GM23338 (cell line): Measurements from ENCODE around the gene RSBN1L. TPM values are rescaled to one million over a fixed set of nuclear protein-coding genes. Genes with fewer than 3 reads are reported as not detected.

Experiments
- ATAC-seq: fragments of 200-7000 bp; cut with Tn5 transposase; 3 replicates; pipeline ENCODE4 v1.9.1; 2020
- DNase-seq: peaks from one replicate; pipeline ENCODE4 v3.0.0-alpha.2; 2015; ENCODE audit warnings: low spot score
- H2AFZ ChIP-seq: fragments of 200-600 bp; sonication (generic); 2 replicates; pipeline ENCODE4 v1.8.0; 2016; ENCODE audit warnings: antibody characterized with exemption, mild to moderate bottlenecking, moderate library complexity
- H3F3A ChIP-seq: fragments of 200-600 bp; sonication (generic); replicated peaks from 2 replicates; pipeline ENCODE4 v1.8.0; 2017; ENCODE audit warnings: antibody characterized with exemption, mixed run types, low read depth
- H3K27ac ChIP-seq: fragments of 200-600 bp; sonication (generic); 2 replicates; pipeline ENCODE4 v1.6.1; 2016; ENCODE audit warnings: low read depth
- H3K27me3 ChIP-seq: fragments of 200-600 bp; sonication (generic); 2 replicates; pipeline ENCODE4 v1.8.0; 2016; ENCODE audit warnings: mild to moderate bottlenecking, mixed run types, moderate library complexity; ENCODE audit not compliant: insufficient read depth
- H3K36me3 ChIP-seq: fragments of 200-600 bp; sonication (generic); 2 replicates; pipeline ENCODE4 v1.8.0; 2016; ENCODE audit warnings: mild to moderate bottlenecking; ENCODE audit not compliant: insufficient read depth
- H3K4me1 ChIP-seq: fragments of 200-600 bp; sonication (generic); 2 replicates; pipeline ENCODE4 v1.8.0; 2016; ENCODE audit warnings: mild to moderate bottlenecking, moderate library complexity; ENCODE audit not compliant: insufficient read depth
- H3K4me2 ChIP-seq: fragments of 200-600 bp; sonication (generic); 2 replicates; pipeline ENCODE4 v1.7.1; 2017; ENCODE audit warnings: mixed run types
- H3K4me3 ChIP-seq: fragments of 200-600 bp; sonication (generic); 2 replicates; pipeline ENCODE4 v1.6.1; 2016; ENCODE audit warnings: mixed run types
- H3K79me2 ChIP-seq: fragments of 200-600 bp; sonication (generic); replicated peaks from 2 replicates; pipeline ENCODE4 v1.8.0; 2017; ENCODE audit warnings: mild to moderate bottlenecking; ENCODE audit not compliant: insufficient read depth
- H3K9me2 ChIP-seq: fragments of 200-600 bp; sonication (generic); 2 replicates; pipeline ENCODE4 v1.8.0; 2017; ENCODE audit not compliant: insufficient read depth
- H4K20me1 ChIP-seq: fragments of 200-600 bp; sonication (generic); replicated peaks from 2 replicates; pipeline ENCODE4 v1.8.0; 2017; ENCODE audit warnings: mild to moderate bottlenecking; ENCODE audit not compliant: insufficient read depth
- H3K27ac Mint-ChIP-seq: 2 replicates; pipeline ENCODE4 v1.8.0; 2020; ENCODE audit warnings: inconsistent platforms, mild to moderate bottlenecking, moderate library complexity, mixed read lengths
- H3K27me3 Mint-ChIP-seq: 3 replicates; pipeline ENCODE4 v1.8.0; 2022; ENCODE audit warnings: low read depth, mild to moderate bottlenecking, moderate library complexity, mixed read lengths, inconsistent platforms; ENCODE audit not compliant: insufficient read depth, poor library complexity
- H3K36me3 Mint-ChIP-seq: 3 replicates; pipeline ENCODE4 v1.8.0; 2021; ENCODE audit warnings: low read depth, mild to moderate bottlenecking, inconsistent platforms, moderate library complexity, mixed read lengths
- H3K4me1 Mint-ChIP-seq: 3 replicates; pipeline ENCODE4 v1.8.0; 2020; ENCODE audit warnings: mild to moderate bottlenecking, inconsistent platforms, mixed read lengths
- H3K4me3 Mint-ChIP-seq: 3 replicates; pipeline ENCODE4 v1.8.0; 2021; ENCODE audit warnings: moderate library complexity, mild to moderate bottlenecking, inconsistent platforms, mixed read lengths
- H3K9me3 Mint-ChIP-seq: 3 replicates; pipeline ENCODE4 v1.8.0; 2020; ENCODE audit warnings: moderate library complexity, mild to moderate bottlenecking, inconsistent platforms, mixed read lengths
- CREB1 ChIP-seq: fragments of 250-450 bp; sonication (Bioruptor Pico); IDR thresholded peaks from 2 replicates; pipeline ENCODE4 v1.5.0; 2020; ENCODE audit warnings: low read depth, mild to moderate bottlenecking, moderate library complexity
- CTCF ChIP-seq, 2 experiments: fragments of 200-600 bp in 1 of 2; sonication (generic) in 1 of 2; conservative IDR thresholded peaks; 2 replicates each; pipeline versions ENCODE4 v1.5.1 to v1.6.1; 2016 to 2017; ENCODE audit warnings: antibody characterized with exemption in 2 of 2, low read depth in 2 of 2, mild to moderate bottlenecking in 2 of 2, moderate library complexity in 1 of 2
- ETS1 ChIP-seq: IDR thresholded peaks from 2 replicates; pipeline ENCODE4 v1.6.1; 2016; ENCODE audit warnings: antibody characterized with exemption
- EZH2 ChIP-seq: fragments of 200-600 bp; sonication (generic); IDR thresholded peaks from one replicate; pipeline ENCODE4 v1.8.0; 2017; ENCODE audit warnings: antibody characterized with exemption, mild to moderate bottlenecking, low read depth; ENCODE audit not compliant: unreplicated experiment
- EZH2phosphoT487 ChIP-seq: fragments of 200-600 bp; sonication (generic); IDR thresholded peaks from one replicate; pipeline ENCODE4 v1.8.1; 2018; ENCODE audit warnings: antibody characterized with exemption; ENCODE audit not compliant: unreplicated experiment
- JUNB ChIP-seq: IDR thresholded peaks from one replicate; pipeline ENCODE4 v1.6.1; 2016; ENCODE audit warnings: antibody characterized with exemption; ENCODE audit not compliant: unreplicated experiment
- NANOG ChIP-seq: IDR thresholded peaks from 2 replicates; pipeline ENCODE4 v1.6.1; 2016; ENCODE audit warnings: antibody characterized with exemption, borderline replicate concordance
- POLR2AphosphoS5 ChIP-seq: IDR thresholded peaks from 2 replicates; pipeline ENCODE4 v1.6.1; 2016; ENCODE audit warnings: antibody characterized with exemption, low read depth
- REST ChIP-seq: IDR thresholded peaks from one replicate; pipeline ENCODE4 v1.6.1; 2018; ENCODE audit warnings: antibody characterized with exemption; ENCODE audit not compliant: unreplicated experiment
- STAT1 ChIP-seq: IDR thresholded peaks from one replicate; pipeline ENCODE4 v1.6.1; 2016; ENCODE audit warnings: antibody characterized with exemption; ENCODE audit not compliant: unreplicated experiment
- ZNF114 ChIP-seq: fragments of 250-450 bp; sonication (Bioruptor Pico); IDR thresholded peaks from 2 replicates; pipeline ENCODE4 v1.5.0; 2020; ENCODE audit warnings: mild to moderate bottlenecking, moderate library complexity
- ZNF331 ChIP-seq: fragments of 250-450 bp; sonication (Bioruptor Pico); IDR thresholded peaks from 2 replicates; pipeline ENCODE4 v1.5.0; 2020; ENCODE audit warnings: low read depth, mild to moderate bottlenecking, moderate library complexity
- ZNF462 ChIP-seq: fragments of 250-450 bp; sonication (Bioruptor Pico); IDR thresholded peaks from 2 replicates; pipeline ENCODE4 v1.5.0; 2020; ENCODE audit warnings: mild to moderate bottlenecking, moderate library complexity
- polyA plus RNA-seq: library from polyadenylated mRNA; unstranded; fragments of >200 nt; fragmentation: Nextera tagmentation; extraction: Ambion mirVana; gene quantifications from 2 replicates; pipeline ENCODE4 v1.2.1, GENCODE V29; 2016
- total RNA-seq: library from RNA; depleted of rRNA; stranded (reverse); fragments of >200 nt; shearing (Covaris generic); gene quantifications from 2 replicates; pipeline ENCODE4 v1.2.3, GENCODE V29; 2014

RSBN1L gene
- total and polyA plus RNA-seq, 2 experiments from 2014 or later, result 9.7 to 19.7 TPM

GRCh38 chr7:77812290-77812685 lies 116.0 kb downstream of the RSBN1L start:
- DNase-seq, result no peak
- TF ChIP-seq POLR2AphosphoS5, result no peak
- TF ChIP-seq REST, result no peak
- no peak for TF ChIP-seq CREB1 (CRISPR knock-in tag)
- no peak for TF ChIP-seq STAT1
- TF ChIP-seq JUNB, result no peak
- TF ChIP-seq ZNF114 (CRISPR knock-in tag), result no peak
- TF ChIP-seq NANOG, result no peak
- TF ChIP-seq ETS1, result no peak
- no peak for TF ChIP-seq EZH2phosphoT487
- TF ChIP-seq EZH2, result no peak
- no peak for TF ChIP-seq CTCF (conservative IDR thresholded peaks at IDR 0.05; ENCODE audit: low read depth in 2 of 2)
- no peak for TF ChIP-seq ZNF331 (CRISPR knock-in tag)
- TF ChIP-seq ZNF462, result no peak
- Histone ChIP-seq H3K9me2 (no peaks in the 10 kb centered on the region), H3K36me3 (no peaks in the 10 kb centered on the region; the same call in 1 of the 2 replicates), H3K79me2 (peaks cover 35% of the 10 kb centered on the region), H4K20me1 (no peaks in the 10 kb centered on the region; the same call in 1 of the 2 replicates), H2AFZ (no peak overlapping the region), H3K4me1 (no peaks in the 10 kb centered on the region), H3F3A (no peaks in the 10 kb centered on the region), H3K27me3 (no peaks in the 10 kb centered on the region), H3K4me2 (no peak overlapping the region), H3K4me3 (no peak overlapping the region), H3K27ac (no peak overlapping the region)
- H3K4me1 Mint-ChIP-seq, result no peaks in the 10 kb centered on the region
- no peak for ATAC-seq
- H3K4me3 Mint-ChIP-seq, result no peak overlapping the region
- H3K27ac Mint-ChIP-seq, result no peak overlapping the region
- peaks cover 11% of the 10 kb centered on the region for H3K36me3 Mint-ChIP-seq
- no peaks in the 10 kb centered on the region for H3K27me3 Mint-ChIP-seq
- peaks cover 7% of the 10 kb centered on the region; the same call in 2 of the 3 replicates for H3K9me3 Mint-ChIP-seq
